Common myeloid progenitor, CD34-positive (primary cell): ENCODE results near the gene CCDC192.

Source experiments
- CTCF ChIA-PET: fragments of 350-600 bp; sonication (Branson Sonifier 250); formaldehyde crosslinking; loops from one replicate; lab custom pipeline; 2021; ENCODE audit warnings: antibody characterized with exemption; lab: Charles Lee
- POLR2A ChIA-PET: fragments of 350-600 bp; sonication (Branson Sonifier 250); formaldehyde crosslinking; loops from one replicate; lab custom pipeline; 2021; ENCODE audit warnings: antibody characterized with exemption; lab: Charles Lee
- DNase-seq, 3 donors: peaks; one replicate each; pipeline versions ENCODE4 v3.0.0 to v3.0.0-alpha.2; 2013
- H3K27ac ChIP-seq, 2 experiments: 1 replicate in 1 of 2; 2 replicates in 1 of 2; pipeline ENCODE4 v1.7.0; 2013; ENCODE audit warnings: inconsistent platforms in 2 of 2, low read length in 2 of 2, mild to moderate bottlenecking in 2 of 2, low read depth in 1 of 2, moderate library complexity in 1 of 2; ENCODE audit not compliant: severe bottlenecking in 2 of 2, insufficient read depth in 1 of 2, poor library complexity in 1 of 2
- H3K27me3 ChIP-seq, 5 experiments: replicated peaks in 2 of 5; 1 replicate in 3 of 5; 2 replicates in 2 of 5; pipeline versions ENCODE4 v1.6.1 to v1.7.0; 2013; ENCODE audit warnings: low read length in 4 of 5, mild to moderate bottlenecking in 2 of 5, moderate library complexity in 2 of 5, inconsistent platforms in 1 of 5; ENCODE audit not compliant: insufficient read depth in 5 of 5, control insufficient read depth in 4 of 5
- H3K36me3 ChIP-seq, 4 experiments: 1 replicate in 2 of 4; 2 replicates in 2 of 4; pipeline versions ENCODE4 v1.6.1 to v1.7.0; 2013; ENCODE audit warnings: low read length in 3 of 4, control low read depth in 1 of 4, mild to moderate bottlenecking in 1 of 4; ENCODE audit not compliant: control insufficient read depth in 4 of 4, insufficient read depth in 4 of 4
- H3K4me1 ChIP-seq, 4 experiments: 1 replicate in 3 of 4; 2 replicates in 1 of 4; pipeline versions ENCODE4 v1.6.1 to v1.7.1; 2013; ENCODE audit warnings: low read length in 3 of 4, mild to moderate bottlenecking in 3 of 4, control low read depth in 1 of 4, inconsistent platforms in 1 of 4, moderate library complexity in 1 of 4; ENCODE audit not compliant: control insufficient read depth in 4 of 4, insufficient read depth in 4 of 4; ENCODE audit errors: control extremely low read depth in 1 of 4
- H3K4me3 ChIP-seq, 7 experiments: 1 replicate in 4 of 7; 2 replicates in 3 of 7; pipeline versions ENCODE4 v1.5.1 to v1.7.0; 2013; ENCODE audit warnings: mild to moderate bottlenecking in 7 of 7, low read length in 6 of 7, moderate library complexity in 6 of 7, inconsistent platforms in 2 of 7, low read depth in 2 of 7, control low read depth in 1 of 7; ENCODE audit not compliant: insufficient read depth in 4 of 7, control insufficient read depth in 1 of 7; ENCODE audit errors: extremely low read depth in 1 of 7
- H3K9me3 ChIP-seq, 5 experiments: 1 replicate in 4 of 5; 2 replicates in 1 of 5; pipeline versions ENCODE4 v1.6.1 to v1.7.1; 2013; ENCODE audit warnings: low read length in 4 of 5, mild to moderate bottlenecking in 2 of 5, inconsistent platforms in 1 of 5, low read depth in 1 of 5, moderate library complexity in 1 of 5; ENCODE audit not compliant: control insufficient read depth in 4 of 5, insufficient read depth in 2 of 5; ENCODE audit errors: control extremely low read depth in 1 of 5
- WGBS: methylation state at CpG from one replicate; pipeline ENCODE4 v1.1.5; 2013; ENCODE audit not compliant: insufficient coverage; 5-methylcytosine and 5-hydroxymethylcytosine counted together

Gene CCDC192

GRCh38 chr5:127697894-127698600 lies 5.1 kb upstream of the CCDC192 start:
- WGBS: 80% methylated on average over 1 of the region's 2 CpGs
- no peak for DNase-seq
- H3K4me1 ChIP-seq: peaks cover 0 to 17% (median 3%) of the 10 kb centered on the region in 4 experiments
- CTCF ChIA-PET: no interaction called here
- no peaks in the 10 kb centered on the region for H3K9me3 ChIP-seq
- no peak overlapping the region for H3K4me3 ChIP-seq
- no peaks in the 10 kb centered on the region for H3K27me3 ChIP-seq
- no peaks in the 10 kb centered on the region for H3K36me3 ChIP-seq
- POLR2A ChIA-PET: no interaction called here
- no peak overlapping the region for H3K27ac ChIP-seq

- peaks cover 0 to 21% (median 3%) of the 10 kb centered on the region in 4 experiments for H3K4me1 ChIP-seq
- H3K27ac ChIP-seq: no peak overlapping the region
- POLR2A ChIA-PET: no interaction called here
- no peak overlapping the region for H3K4me3 ChIP-seq
- H3K9me3 ChIP-seq: no peaks in the 10 kb centered on the region
- H3K27me3 ChIP-seq: no peaks in the 10 kb centered on the region
- 100% methylated on average over 1 of the region's 5 CpGs for WGBS
- CTCF ChIA-PET: interaction anchor here (0.7 kb wide), 1 partner anchor 12 kb away, joined by 3 read pairs; no protein-coding TSS in a partner anchor
- H3K36me3 ChIP-seq: no peaks in the 10 kb centered on the region
- no peak for DNase-seq
These were observed 3.8 kb upstream of the CCDC192 start for GRCh38 chr5:127699416-127699815.

GRCh38 chr5:127700237-127700766 lies 2.9 kb upstream of the CCDC192 start:
- H3K36me3 ChIP-seq: no peaks in the 10 kb centered on the region
- no peaks in the 10 kb centered on the region for H3K9me3 ChIP-seq
- ChIA-PET CTCF (no interaction called here), POLR2A (no interaction called here)
- H3K4me3 ChIP-seq: no peak overlapping the region
- no peak for DNase-seq
- no peaks in the 10 kb centered on the region for H3K27me3 ChIP-seq
- WGBS: 100% methylated on average over 4 of the region's 6 CpGs
- H3K4me1 ChIP-seq: peaks cover 0 to 20% (median 6%) of the 10 kb centered on the region in 4 experiments
- H3K27ac ChIP-seq: no peak overlapping the region

- Histone ChIP-seq H3K27me3 (no peaks in the 10 kb centered on the region), H3K4me1 (peaks cover 0 to 24% (median 9%) of the 10 kb centered on the region in 4 experiments), H3K36me3 (no peaks in the 10 kb centered on the region), H3K9me3 (no peaks in the 10 kb centered on the region), H3K4me3 (no peak overlapping the region), H3K27ac (no peak overlapping the region)
- WGBS: 100% methylated on average over 2 of the region's 2 CpGs
- POLR2A ChIA-PET: no interaction called here
- DNase-seq: no peak
- CTCF ChIA-PET: no interaction called here
These were observed 757 bp upstream of the CCDC192 start for GRCh38 chr5:127702434-127702833.

GRCh38 chr5:127705120-127705892 lies 2.1 kb downstream of the CCDC192 start:
- H3K4me1 ChIP-seq: peaks cover 0 to 24% (median 9%) of the 10 kb centered on the region in 4 experiments
- peak; percentile 88 to 95 (median 95) for DNase-seq
- no peaks in the 10 kb centered on the region for H3K36me3 ChIP-seq
- no peaks in the 10 kb centered on the region for H3K27me3 ChIP-seq
- H3K9me3 ChIP-seq: peaks cover 0 to 4% (median 0%) of the 10 kb centered on the region in 5 experiments
- WGBS: 100% methylated on average over 1 of the region's 4 CpGs
- H3K4me3 ChIP-seq: no peak overlapping the region
- ChIA-PET CTCF (interaction anchor here (0.7 kb wide), 1 partner anchor 141 kb away, joined by 3 read pairs; no protein-coding TSS in a partner anchor), POLR2A (no interaction called here)
- peak overlapping the region in 1 of 2 experiments; percentile 73 for H3K27ac ChIP-seq

GRCh38 chr5:127706691-127707090 lies 3.5 kb downstream of the CCDC192 start:
- H3K9me3 ChIP-seq: peaks cover 0 to 4% (median 0%) of the 10 kb centered on the region in 5 experiments
- no peak overlapping the region for H3K4me3 ChIP-seq
- ChIA-PET CTCF (no interaction called here), POLR2A (no interaction called here)
- H3K27ac ChIP-seq: no peak overlapping the region
- 94% methylated on average over 1 of the region's 1 CpG for WGBS
- H3K27me3 ChIP-seq: no peaks in the 10 kb centered on the region
- no peak for DNase-seq
- no peaks in the 10 kb centered on the region for H3K36me3 ChIP-seq
- peaks cover 0 to 24% (median 9%) of the 10 kb centered on the region in 4 experiments for H3K4me1 ChIP-seq
